ENCODE data around the gene NLRP6.

DNA sequence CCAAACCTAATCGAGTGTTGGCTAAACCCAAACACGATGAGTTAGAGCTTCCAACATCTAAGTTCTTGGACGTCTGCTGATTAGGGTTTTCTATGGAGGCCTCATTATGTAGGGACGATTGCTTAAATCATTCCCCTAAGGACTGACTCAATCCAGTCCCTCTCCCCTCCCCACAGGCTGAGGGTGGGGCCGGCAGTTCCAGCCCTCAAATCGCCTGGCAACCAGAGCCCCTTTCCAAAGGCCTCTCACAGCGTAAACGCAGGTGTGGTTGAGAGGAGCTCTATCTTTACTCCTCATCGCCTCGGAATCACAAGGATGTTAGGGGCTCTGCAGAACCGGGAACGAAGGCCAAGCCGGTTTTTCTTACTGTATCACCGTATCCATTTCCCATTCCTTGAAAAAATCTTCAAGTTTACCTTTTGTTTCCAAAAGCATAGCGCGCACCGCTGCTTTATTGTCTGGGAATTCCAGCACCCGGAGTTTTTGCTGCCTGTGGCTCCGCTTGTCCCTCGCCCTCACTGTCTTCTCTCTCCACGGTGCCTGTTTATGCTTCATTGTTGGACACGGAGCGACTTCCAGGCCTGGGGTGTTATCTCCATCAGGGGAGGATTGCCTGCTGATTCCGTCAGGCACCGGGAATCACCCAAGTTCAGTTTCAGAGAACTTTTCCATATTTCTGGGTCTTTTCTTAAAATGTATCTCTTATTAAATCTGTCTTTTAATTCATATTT, 56.2 kb downstream of the NLRP6 start:
- TF ChIP-seq, protein P1, sequence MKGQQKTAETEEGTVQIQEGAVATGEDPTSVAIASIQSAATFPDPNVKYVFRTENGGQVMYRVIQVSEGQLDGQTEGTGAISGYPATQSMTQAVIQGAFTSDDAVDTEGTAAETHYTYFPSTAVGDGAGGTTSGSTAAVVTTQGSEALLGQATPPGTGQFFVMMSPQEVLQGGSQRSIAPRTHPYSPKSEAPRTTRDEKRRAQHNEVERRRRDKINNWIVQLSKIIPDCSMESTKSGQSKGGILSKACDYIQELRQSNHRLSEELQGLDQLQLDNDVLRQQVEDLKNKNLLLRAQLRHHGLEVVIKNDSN (IDR thresholded peaks at IDR 0.05): no peak
- no peak for TF ChIP-seq RAD21 (IDR thresholded peaks at IDR 0.05; ENCODE audit: low read depth)

All from Ishikawa (cell line).